HG03159 (cell line): ENCODE results near the gene GUCD1.

Experiments used
- ATAC-seq: cut with Tn5 transposase; IDR thresholded peaks from one replicate; pipeline ENCODE4 v1.9.1; 2021; ENCODE audit warnings: mild to moderate bottlenecking, moderate library complexity; ENCODE audit not compliant: unreplicated experiment

The GUCD1 gene

DNA sequence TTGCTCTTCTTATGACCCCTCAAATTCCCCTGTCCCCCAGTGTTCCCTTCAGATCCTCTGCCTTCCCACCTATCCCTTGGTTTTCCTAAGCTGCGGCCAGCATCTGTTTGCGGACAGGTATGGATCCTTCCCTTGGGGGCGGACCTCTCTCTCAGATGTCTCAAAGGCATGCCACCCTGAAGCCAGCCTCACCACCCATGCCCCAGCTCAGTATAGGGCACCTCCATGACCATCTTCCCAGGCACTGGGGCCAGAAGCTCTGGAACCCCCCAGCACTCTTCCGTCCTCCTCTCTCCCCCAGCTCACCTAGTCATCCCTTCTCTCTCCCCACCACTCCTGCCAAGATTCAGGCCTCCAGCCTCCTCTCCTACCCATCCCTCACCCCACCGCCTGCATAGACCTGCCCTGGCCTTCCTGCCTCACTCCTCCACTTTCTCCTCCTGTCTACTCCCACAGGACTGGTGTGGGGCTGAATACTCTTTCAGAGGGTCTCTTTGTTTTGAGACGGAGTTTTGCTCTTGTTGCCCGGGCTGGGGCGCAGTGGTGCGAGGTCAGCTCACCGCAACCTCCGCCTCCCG, 35.7 kb upstream of the GUCD1 start:
- no peak for ATAC-seq

DNA sequence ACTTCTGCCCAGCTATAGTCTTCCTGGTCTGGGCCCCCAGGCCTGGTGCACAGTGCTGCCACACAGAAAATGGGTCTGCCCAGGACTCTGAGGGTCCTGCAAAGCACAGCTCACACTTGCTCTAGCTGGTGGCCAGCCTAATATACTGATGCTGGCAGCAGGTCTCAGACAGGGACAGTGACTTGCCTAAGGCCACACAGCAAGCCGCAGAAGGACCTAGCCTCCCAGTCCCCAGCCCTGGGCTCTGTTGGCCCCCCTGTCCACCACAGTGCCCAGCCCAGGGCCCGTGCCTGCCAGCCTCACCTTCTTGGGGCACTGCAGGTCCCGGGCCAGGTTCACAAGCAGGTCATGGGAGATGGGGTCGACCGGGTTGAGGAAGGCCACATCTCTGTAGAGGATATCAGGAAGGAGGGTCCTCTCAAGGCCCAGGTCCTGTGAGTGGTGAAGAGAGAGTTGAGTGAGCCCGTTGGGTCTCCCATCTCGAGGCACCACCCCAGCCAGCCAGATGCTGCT, 34.6 kb upstream of the GUCD1 start:
- ATAC-seq, result no peak

DNA sequence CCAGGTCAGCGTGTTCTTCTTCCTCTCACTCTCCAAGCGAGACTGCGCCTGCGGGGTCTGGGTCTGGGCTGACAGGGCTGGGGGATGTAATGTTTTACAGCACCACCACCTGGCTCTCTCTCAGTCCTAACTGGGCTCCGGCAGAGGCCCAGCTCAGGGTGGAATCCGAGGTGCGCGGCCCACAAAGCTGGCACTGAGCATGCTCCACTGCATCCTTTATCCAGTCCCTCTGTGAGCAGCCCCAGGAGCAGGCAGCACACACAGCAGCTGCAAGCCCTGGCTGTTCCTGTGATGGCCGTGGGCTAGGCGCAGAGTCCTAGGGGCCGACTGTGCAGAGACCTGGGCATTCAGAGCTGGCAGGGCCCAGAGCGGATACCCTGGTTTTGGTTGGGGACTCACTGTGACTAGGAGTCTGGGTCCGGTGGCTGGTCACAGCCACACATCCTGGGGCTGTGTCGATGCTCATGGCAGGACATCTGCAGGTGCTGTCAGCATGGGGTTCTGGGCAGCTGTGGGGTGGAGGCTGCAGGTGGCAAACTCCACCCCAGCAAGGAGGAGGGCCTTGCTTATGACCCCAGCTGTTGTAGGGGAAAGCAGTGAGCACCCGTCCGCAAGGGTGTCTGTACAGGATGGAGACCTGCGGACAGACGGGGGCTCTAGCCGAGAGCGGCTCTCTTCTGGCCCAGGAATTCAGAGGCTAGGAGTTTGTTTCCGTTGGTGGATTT, 34.0 kb upstream of the GUCD1 start:
- ATAC-seq, result no peak

DNA sequence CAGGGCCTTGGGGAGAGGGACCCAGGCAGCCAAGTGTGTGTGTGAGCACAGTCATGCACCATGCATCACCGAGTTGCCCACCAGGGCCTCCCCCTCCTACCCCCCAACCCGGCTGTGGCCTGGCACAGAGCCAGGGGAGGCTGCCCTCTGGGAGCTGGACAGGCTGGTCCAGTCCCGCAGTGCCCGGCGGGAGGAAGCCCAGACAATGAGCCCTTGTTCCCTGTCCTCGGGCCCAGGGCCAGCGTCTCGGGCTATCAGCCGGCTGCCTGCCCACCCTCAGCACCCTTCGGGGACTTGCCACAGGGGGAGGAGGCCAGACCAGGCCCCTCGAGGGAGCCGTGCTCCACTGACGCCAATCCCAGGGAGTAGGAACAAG, 33.4 kb upstream of the GUCD1 start:
- ATAC-seq, result no peak

DNA sequence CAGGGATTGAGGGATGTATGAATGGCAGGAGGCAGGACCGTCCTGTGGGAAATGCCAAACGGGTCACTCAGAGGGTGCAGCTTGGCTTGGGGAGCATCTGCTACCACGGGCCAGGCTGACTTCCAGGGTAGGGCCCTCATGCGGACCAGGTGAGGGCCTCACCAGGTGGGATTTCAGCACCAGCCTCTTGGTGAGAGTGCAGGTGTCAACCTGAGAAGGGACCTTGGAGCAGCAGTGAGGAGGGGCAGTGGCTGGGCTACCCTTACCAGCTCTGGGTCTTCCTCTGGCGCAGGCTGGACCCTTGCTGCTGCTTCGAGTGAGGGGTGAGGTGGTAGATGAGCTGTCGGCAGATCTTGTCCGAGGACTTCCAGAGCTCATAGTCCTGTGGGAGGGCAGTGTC, 33.0 kb upstream of the GUCD1 start:
- ATAC-seq, result no peak

DNA sequence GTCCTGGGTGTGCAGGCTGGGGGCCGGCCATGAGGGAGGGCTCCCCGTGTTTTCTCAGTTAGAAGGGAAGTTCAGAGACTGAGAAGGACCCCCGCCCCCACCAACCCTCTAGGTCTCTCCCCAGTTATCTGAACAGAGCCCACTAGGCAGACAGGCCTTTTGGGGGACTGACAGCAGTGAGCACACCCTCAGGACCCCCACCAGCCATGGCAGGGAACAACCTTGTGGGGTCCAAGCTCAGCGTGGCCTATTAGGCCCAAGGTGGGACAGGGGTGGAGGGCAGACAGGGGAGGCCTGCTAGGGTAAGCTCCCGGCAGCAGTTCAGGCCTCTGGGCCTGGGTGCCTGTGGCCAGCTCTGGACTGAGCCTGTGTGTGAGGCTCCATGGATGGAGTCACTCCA, 32.3 kb upstream of the GUCD1 start:
- no peak for ATAC-seq

DNA sequence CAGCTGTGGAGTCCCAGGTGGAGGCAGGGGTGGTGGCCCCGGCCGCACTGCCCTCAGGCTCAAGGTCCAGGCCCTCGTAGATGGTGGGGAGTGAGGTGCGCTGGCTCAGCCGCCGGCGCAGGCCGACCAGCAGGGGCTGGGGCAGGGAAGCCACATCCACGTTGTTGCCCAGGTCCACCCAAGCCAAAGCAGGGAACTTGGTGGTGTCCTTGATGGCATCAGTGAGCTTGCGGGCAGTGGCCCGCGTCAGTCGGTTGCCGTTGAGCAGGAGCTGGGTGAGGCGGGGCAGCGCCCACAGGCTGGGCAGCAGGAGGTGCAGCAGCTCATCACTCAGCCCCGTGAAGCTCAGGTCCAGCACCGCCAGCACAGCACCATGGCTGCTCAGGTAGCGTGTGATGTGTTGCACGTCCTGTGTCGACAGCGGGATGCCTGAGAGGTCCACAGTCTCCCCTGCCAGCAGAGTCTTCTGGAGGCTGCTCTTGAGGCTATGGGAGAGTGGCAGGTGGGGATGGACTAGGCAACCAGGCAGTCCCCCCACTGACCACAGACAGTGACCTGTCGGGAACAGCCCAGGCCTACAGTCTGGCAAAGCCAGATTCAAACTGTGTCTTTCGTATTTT, 31.1 kb upstream of the GUCD1 start:
- ATAC-seq, result no peak

DNA sequence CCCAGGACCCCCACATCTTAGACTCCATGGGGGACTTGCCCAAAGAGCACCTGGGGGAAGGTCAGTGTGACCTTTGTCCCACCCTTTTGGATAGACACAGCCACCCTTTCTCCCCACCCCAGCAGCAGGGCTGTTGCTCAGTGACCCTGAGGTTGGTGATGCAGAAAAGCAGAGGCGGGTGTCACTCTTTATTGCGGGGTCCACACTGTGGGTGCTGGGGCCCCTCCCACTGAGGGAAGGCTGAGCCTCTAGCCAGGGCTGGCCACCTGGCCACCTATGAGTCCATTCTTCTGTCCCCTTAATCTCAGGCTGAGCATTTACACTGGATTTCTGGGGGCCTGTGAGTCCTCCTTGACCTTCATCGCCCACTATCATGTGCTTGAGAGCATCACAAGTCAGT, 30.5 kb upstream of the GUCD1 start:
- no peak for ATAC-seq

DNA sequence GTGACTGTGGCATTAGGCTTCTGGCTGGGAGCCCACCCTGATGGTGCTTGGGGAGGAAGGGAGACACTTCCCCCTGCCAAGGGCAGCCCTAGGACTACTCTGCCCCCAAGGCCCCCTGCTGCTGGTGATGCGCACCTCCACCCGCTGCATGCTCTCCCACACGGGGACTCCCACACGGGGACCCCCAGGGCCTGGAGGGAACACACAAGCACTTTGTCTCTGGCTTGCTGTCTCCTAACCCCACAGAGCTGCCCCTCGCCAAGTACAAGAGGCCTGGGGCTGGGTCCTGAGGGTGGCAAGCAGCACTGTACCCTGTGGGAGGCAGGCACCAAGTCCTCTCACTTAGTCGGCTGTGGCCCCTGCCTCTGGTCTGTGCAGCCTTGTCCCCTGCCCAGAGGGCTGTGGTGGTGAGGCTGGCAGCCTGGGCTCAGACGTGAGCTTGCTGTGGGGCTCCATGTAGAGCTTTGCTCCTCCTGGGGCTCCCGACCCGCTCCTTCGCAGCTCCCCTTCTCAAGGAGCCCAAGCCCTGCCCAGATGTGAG, 30.0 kb upstream of the GUCD1 start:
- ATAC-seq, result no peak

DNA sequence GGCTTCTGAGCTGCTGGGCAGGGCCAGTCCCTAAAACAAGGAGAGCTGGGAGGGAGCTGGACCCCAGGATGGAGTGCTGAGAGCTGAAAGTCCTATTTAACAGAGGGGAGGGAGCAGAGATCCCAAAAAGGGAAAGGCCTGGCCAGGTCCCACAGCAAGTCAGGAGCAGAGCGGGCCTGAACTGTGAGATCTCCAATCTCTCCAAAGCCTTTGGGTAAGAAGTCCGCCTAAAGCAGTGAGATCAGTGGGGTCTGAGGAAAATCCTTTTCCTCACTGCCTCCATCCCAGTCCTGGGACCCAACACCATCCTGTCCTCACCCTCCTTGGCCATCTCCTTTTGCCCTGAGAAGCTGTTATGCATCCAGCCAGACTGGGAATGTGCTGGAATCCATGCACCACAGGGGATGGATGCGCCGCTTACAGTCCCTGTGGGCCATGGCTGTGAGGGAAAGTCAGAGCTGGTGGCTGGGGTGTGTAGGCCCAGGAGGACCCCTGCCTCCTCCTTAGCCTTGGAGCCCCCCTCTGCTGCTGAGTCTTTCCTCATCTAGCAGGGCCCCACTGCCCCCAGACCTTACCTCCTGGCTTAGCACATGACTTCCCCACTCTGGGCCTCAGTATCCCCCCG, 29.3 kb upstream of the GUCD1 start:
- ATAC-seq, result no peak

DNA sequence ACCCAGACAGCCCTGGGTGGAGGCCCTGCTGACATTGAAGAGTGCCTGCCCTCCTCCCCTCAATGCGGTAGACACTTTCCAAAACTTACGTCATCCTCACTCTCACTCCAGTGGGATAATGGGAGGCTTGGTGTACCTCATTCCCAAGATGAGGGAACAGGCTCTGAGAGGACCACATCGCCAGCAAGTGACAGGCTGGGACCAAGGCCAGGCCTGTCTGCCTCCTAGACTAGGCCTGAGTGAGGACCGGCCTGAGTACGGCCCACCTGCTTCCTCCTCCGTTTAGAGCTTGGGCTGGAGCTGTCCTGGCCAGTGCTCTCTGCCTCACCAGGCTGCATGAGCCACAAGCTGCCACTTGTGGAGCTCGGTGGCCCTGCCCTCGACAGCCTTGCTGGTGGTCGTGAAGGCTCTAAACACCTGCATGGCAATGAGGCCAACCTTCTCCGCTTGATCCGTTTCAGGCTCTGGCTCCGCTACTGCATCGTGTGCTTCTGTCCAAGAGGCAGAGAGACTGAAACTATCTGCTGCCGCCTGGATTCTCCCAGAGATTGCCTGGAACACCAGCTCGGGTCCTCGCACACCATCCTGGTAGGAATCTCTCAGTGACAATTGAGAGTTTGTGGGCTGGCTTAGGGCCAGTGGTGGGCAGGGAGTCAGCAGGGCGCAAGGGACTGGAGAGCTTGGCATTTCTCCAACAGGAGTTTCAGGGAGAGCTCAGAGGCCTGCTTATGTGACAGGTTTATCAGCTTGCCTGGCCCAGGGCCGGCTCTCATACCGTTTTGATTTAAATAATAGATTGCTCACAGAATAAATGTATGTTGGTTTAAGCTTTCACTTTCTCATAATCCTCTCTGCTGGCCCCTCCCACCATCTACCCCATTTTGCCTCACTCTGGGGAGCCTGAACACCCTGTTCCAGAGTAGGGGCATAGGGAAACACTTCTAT, 28.6 kb upstream of the GUCD1 start:
- ATAC-seq, result no peak

DNA sequence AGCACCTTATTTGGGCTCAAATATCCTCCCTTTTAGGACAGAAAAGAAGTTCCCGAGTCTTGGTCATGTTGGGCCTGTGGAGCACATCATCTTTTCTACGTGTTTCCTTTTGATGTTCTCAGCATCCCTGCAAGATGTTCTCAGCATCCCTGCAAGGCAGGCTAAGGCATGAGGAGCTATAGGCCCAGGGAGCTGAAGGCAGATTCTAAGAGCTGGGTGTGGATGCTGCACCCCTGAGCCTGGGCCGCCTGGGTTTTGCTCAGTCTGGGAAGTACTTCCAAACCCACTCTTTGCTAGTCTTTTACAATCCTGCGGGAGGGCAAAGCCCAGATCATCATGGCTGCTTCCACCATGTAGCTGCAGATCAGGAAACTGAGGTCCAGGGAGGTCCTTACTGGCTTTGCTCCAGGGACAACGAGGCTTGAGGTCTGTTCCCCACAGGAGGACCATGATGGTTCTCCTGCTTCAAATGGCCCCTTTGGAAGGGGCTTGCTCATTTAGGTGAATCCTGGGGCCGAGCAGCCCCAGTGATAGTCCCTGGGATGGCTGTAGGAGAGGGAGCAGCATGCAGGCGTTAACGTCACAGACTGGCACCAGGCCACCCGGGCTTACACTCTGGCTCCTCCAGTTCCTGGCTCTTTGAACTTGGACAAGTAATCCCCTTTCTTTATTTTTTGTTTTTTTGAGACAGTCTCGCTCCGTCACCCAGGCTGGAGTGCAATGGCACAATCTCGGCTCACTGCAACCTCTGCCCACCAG, 27.3 kb upstream of the GUCD1 start:
- no peak for ATAC-seq

DNA sequence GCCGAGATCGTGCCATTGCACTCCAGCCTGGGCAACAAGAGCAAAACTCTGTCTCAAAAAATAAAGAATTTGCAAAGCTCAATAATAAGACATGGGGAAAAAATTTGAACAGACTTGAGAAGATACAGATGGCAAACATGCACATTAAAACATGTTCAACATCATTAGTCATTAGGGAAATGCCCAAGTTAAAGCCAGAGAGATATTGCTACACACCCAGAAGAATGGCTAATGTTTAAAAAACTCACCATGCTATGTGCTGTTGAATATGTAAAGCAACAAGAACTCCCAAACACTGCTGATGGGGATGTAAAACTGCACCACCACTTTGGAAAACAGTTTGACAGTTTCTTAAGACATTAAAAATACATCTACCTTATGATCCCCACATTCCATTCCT, 25.3 kb upstream of the GUCD1 start:
- no peak for ATAC-seq

DNA sequence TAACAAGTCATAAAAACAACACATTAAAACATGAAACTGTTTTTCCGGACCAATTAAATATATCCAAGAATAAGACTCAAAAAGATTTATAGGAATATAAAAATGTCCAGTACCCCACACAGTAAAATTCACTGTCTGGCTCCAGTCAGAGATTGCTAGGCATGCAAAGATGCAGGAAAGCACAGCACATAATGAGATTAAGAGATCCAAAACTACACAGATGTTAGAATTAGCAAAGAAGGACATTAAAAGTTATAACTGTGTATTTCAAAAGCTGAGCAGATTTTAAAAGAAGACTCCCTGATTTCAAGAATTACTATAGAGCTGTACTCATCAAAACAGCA, 24.3 kb upstream of the GUCD1 start:
- ATAC-seq, result no peak

DNA sequence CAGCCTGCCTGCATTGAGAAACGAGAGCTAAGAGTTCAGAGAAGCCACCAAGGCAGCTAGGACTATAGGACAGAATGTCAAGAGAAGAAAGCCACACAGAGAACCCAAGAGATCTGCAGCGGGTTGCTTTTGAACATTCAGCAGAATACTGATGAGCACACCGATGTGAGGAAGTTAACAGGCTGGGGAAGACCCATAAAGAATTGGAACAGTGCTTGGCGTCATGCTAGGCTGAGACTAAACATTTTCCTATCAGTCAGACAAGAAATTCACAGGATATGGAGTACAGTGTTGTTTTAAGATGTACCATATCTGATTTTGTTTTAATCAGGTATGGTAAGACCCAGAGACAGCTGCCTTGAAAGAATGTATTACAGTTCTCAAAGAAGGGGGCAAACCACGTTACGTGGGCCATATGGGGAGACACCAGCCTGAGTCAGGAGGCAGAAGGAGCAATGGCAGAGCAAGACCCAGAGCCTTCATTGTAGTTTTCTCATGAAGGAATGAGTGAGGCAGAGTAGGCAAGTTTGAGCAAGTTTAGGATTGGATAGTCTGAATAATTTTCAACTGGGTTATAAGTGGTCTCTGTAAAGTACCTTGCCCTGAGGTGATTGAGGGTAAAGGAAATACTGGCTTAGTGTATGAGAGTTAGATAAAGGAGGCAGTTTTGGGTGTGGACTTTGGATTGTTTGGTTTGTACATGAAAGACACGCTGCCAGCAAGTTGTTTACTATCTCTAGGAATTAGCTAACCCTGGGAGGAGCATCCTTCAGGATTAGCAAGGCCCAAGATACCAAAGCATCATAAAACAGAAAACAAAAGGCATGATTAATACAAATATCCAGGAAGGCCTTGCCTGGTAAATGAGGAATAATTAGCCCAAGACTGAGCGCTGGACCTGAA, 23.7 kb upstream of the GUCD1 start:
- no peak for ATAC-seq

DNA sequence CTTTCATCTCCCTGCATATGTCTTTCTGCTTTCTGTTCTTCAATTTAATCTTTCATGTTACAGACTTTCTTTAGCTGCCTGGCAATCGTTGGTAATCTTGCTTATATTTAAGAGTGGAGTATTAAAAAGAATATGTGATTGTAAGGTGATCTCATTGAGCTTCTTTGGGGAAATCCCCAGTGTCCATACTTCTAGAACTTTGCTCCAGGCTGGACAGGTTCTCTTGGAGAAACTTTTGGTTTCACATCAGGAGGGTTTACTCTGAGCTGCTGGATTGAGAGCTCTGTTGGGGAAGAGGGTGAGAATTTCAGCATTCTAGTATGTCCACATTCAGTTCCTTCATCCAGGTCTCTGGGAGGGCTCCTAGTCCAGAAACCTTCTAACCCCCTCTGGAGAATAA, 21.8 kb upstream of the GUCD1 start:
- no peak for ATAC-seq

DNA sequence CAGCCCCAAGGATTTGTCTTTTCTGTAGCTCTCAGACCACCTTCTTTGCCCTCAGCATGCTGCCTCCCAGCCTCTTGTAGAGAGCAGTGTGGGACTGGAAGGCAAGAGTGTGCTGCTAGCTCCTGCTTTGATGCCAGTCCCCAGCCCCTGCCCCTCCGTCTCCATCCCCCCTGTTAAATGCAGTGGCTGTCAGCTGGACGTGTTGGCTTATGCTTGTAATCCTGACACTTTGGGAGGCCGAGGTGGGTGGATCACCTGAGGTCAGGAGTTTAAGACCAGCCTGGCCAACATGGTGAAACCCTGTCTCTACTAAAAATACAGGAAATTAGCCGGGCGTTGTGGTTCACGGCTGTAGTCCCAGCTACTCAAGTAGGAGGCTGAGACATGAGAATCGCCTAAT, 16.3 kb upstream of the GUCD1 start:
- no peak for ATAC-seq

DNA sequence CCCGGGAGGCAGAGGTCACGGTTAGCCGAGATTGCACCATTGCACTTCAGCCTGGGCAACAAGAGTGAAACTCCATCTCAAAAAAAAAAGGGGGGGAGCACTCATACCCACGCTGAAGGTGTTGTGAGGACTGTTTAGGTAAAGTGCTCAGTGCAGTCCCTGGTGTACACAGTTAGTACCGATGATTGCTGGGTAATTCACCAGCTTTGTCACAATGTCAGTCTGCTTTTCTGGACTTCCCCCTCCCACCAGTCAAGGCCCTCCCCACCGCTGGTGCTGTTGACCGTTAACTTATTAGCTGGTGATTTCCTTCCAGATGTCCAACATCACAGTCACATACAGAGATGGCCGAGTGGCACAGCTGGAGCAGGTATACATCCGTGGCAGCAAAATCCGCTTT, 12.7 kb upstream of the GUCD1 start:
- no peak for ATAC-seq

DNA sequence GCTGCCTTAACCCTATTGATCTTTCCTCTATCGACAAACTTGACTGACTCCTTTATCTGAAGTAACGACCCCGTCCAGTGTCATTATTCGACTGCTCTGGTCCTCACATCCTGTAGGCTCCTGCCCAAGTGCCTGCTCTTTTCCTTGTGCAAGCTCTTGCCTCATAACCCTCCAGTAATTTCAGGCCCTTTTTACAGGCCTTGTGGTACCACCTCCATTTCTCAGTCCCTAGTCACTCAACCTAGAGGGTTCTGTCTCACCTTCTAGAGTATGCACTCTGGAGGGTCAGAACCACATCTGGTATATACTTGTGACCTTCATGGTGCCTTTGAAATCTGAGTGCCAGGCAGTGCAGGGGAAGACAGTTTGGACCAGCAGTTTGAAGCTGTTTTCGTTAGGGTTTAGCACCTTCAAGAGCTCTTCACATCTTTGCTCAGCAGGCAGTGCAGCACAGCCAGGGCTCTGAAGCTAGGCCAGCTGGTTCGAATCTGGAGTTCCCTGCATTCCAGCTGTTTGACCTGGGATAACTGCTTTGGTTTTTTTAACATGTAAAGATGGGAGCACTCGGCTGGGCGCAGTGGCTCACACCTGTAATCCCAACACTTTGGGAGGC, 12.1 kb upstream of the GUCD1 start:
- no peak for ATAC-seq
